GM23338 (cell line): ENCODE data around the gene CNGA4. TPM values are rescaled to one million over a fixed set of nuclear protein-coding genes. Genes with fewer than 3 reads are reported as not detected.

ENCODE experiments used
- ATAC-seq: fragments of 200-7000 bp; cut with Tn5 transposase; 3 replicates; pipeline ENCODE4 v1.9.1; 2020
- DNase-seq: peaks from one replicate; pipeline ENCODE4 v3.0.0-alpha.2; 2015; ENCODE audit warnings: low spot score
- H2AFZ ChIP-seq: fragments of 200-600 bp; sonication (generic); 2 replicates; pipeline ENCODE4 v1.8.0; 2016; ENCODE audit warnings: antibody characterized with exemption, mild to moderate bottlenecking, moderate library complexity
- H3F3A ChIP-seq: fragments of 200-600 bp; sonication (generic); replicated peaks from 2 replicates; pipeline ENCODE4 v1.8.0; 2017; ENCODE audit warnings: antibody characterized with exemption, mixed run types, low read depth
- H3K27ac ChIP-seq: fragments of 200-600 bp; sonication (generic); 2 replicates; pipeline ENCODE4 v1.6.1; 2016; ENCODE audit warnings: low read depth
- H3K27me3 ChIP-seq: fragments of 200-600 bp; sonication (generic); 2 replicates; pipeline ENCODE4 v1.8.0; 2016; ENCODE audit warnings: mild to moderate bottlenecking, mixed run types, moderate library complexity; ENCODE audit not compliant: insufficient read depth
- H3K36me3 ChIP-seq: fragments of 200-600 bp; sonication (generic); 2 replicates; pipeline ENCODE4 v1.8.0; 2016; ENCODE audit warnings: mild to moderate bottlenecking; ENCODE audit not compliant: insufficient read depth
- H3K4me1 ChIP-seq: fragments of 200-600 bp; sonication (generic); 2 replicates; pipeline ENCODE4 v1.8.0; 2016; ENCODE audit warnings: mild to moderate bottlenecking, moderate library complexity; ENCODE audit not compliant: insufficient read depth
- H3K4me2 ChIP-seq: fragments of 200-600 bp; sonication (generic); 2 replicates; pipeline ENCODE4 v1.7.1; 2017; ENCODE audit warnings: mixed run types
- H3K4me3 ChIP-seq: fragments of 200-600 bp; sonication (generic); 2 replicates; pipeline ENCODE4 v1.6.1; 2016; ENCODE audit warnings: mixed run types
- H3K79me2 ChIP-seq: fragments of 200-600 bp; sonication (generic); replicated peaks from 2 replicates; pipeline ENCODE4 v1.8.0; 2017; ENCODE audit warnings: mild to moderate bottlenecking; ENCODE audit not compliant: insufficient read depth
- H3K9me2 ChIP-seq: fragments of 200-600 bp; sonication (generic); 2 replicates; pipeline ENCODE4 v1.8.0; 2017; ENCODE audit not compliant: insufficient read depth
- H4K20me1 ChIP-seq: fragments of 200-600 bp; sonication (generic); replicated peaks from 2 replicates; pipeline ENCODE4 v1.8.0; 2017; ENCODE audit warnings: mild to moderate bottlenecking; ENCODE audit not compliant: insufficient read depth
- H3K27ac Mint-ChIP-seq: 2 replicates; pipeline ENCODE4 v1.8.0; 2020; ENCODE audit warnings: inconsistent platforms, mild to moderate bottlenecking, moderate library complexity, mixed read lengths
- H3K27me3 Mint-ChIP-seq: 3 replicates; pipeline ENCODE4 v1.8.0; 2022; ENCODE audit warnings: low read depth, mild to moderate bottlenecking, moderate library complexity, mixed read lengths, inconsistent platforms; ENCODE audit not compliant: insufficient read depth, poor library complexity
- H3K36me3 Mint-ChIP-seq: 3 replicates; pipeline ENCODE4 v1.8.0; 2021; ENCODE audit warnings: low read depth, mild to moderate bottlenecking, inconsistent platforms, moderate library complexity, mixed read lengths
- H3K4me1 Mint-ChIP-seq: 3 replicates; pipeline ENCODE4 v1.8.0; 2020; ENCODE audit warnings: mild to moderate bottlenecking, inconsistent platforms, mixed read lengths
- H3K4me3 Mint-ChIP-seq: 3 replicates; pipeline ENCODE4 v1.8.0; 2021; ENCODE audit warnings: moderate library complexity, mild to moderate bottlenecking, inconsistent platforms, mixed read lengths
- H3K9me3 Mint-ChIP-seq: 3 replicates; pipeline ENCODE4 v1.8.0; 2020; ENCODE audit warnings: moderate library complexity, mild to moderate bottlenecking, inconsistent platforms, mixed read lengths
- JUNB ChIP-seq: IDR thresholded peaks from one replicate; pipeline ENCODE4 v1.6.1; 2016; ENCODE audit warnings: antibody characterized with exemption; ENCODE audit not compliant: unreplicated experiment
- STAT1 ChIP-seq: IDR thresholded peaks from one replicate; pipeline ENCODE4 v1.6.1; 2016; ENCODE audit warnings: antibody characterized with exemption; ENCODE audit not compliant: unreplicated experiment
- ZNF331 ChIP-seq: fragments of 250-450 bp; sonication (Bioruptor Pico); IDR thresholded peaks from 2 replicates; pipeline ENCODE4 v1.5.0; 2020; ENCODE audit warnings: low read depth, mild to moderate bottlenecking, moderate library complexity
- polyA plus RNA-seq: library from polyadenylated mRNA; unstranded; fragments of >200 nt; fragmentation: Nextera tagmentation; extraction: Ambion mirVana; gene quantifications from 2 replicates; pipeline ENCODE4 v1.2.1, GENCODE V29; 2016
- total RNA-seq: library from RNA; depleted of rRNA; stranded (reverse); fragments of >200 nt; shearing (Covaris generic); gene quantifications from 2 replicates; pipeline ENCODE4 v1.2.3, GENCODE V29; 2014
- TF ChIP-seq, protein P1 (sequence below), 2 experiments: fragments of 200-600 bp in 1 of 2; sonication (generic) in 1 of 2; conservative IDR thresholded peaks; 2 replicates each; pipeline versions ENCODE4 v1.5.1 to v1.6.1; 2016 to 2017; ENCODE audit warnings: antibody characterized with exemption in 2 of 2, low read depth in 2 of 2, mild to moderate bottlenecking in 2 of 2, moderate library complexity in 1 of 2
- TF ChIP-seq, protein P2 (sequence below): fragments of 250-450 bp; sonication (Bioruptor Pico); IDR thresholded peaks from 2 replicates; pipeline ENCODE4 v1.5.0; 2020; ENCODE audit warnings: mild to moderate bottlenecking, moderate library complexity
- TF ChIP-seq, protein P3 (sequence below): IDR thresholded peaks from 2 replicates; pipeline ENCODE4 v1.6.1; 2016; ENCODE audit warnings: antibody characterized with exemption
- TF ChIP-seq, protein P4 (sequence below): IDR thresholded peaks from one replicate; pipeline ENCODE4 v1.6.1; 2018; ENCODE audit warnings: antibody characterized with exemption; ENCODE audit not compliant: unreplicated experiment

CNGA4 gene
- total and polyA plus RNA-seq, 2 experiments from 2014 or later = 0.15 TPM; not detected in 1

DNA sequence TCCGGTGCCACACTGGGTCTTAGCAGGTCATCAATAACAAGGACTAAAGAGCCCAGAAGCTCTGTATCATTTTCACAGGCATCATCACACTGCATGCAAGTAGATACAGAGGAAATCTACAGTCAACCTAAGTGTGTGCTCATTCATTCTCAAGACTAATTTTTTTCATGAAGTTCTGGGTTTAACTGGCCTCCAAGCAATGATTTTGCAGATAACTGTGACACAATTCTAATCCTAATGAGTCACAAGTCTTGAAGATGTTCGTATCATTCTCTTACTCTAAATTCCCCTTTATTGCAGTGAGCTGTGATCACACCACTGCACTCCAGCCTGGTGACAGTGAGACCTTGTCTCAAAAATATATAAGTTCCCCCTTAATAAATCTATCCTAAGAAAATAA is 37.4 kb upstream of the CNGA4 start:
- H4K20me1 ChIP-seq = peaks cover 3% of the 10 kb centered on the region; the same call in 1 of the 2 replicates
- H3K9me3 Mint-ChIP-seq = no peaks in the 10 kb centered on the region
- TF ChIP-seq, protein P1, sequence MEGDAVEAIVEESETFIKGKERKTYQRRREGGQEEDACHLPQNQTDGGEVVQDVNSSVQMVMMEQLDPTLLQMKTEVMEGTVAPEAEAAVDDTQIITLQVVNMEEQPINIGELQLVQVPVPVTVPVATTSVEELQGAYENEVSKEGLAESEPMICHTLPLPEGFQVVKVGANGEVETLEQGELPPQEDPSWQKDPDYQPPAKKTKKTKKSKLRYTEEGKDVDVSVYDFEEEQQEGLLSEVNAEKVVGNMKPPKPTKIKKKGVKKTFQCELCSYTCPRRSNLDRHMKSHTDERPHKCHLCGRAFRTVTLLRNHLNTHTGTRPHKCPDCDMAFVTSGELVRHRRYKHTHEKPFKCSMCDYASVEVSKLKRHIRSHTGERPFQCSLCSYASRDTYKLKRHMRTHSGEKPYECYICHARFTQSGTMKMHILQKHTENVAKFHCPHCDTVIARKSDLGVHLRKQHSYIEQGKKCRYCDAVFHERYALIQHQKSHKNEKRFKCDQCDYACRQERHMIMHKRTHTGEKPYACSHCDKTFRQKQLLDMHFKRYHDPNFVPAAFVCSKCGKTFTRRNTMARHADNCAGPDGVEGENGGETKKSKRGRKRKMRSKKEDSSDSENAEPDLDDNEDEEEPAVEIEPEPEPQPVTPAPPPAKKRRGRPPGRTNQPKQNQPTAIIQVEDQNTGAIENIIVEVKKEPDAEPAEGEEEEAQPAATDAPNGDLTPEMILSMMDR (conservative IDR thresholded peaks at IDR 0.05; ENCODE audit: low read depth in 2 of 2) = no peak
- TF ChIP-seq, protein P2, sequence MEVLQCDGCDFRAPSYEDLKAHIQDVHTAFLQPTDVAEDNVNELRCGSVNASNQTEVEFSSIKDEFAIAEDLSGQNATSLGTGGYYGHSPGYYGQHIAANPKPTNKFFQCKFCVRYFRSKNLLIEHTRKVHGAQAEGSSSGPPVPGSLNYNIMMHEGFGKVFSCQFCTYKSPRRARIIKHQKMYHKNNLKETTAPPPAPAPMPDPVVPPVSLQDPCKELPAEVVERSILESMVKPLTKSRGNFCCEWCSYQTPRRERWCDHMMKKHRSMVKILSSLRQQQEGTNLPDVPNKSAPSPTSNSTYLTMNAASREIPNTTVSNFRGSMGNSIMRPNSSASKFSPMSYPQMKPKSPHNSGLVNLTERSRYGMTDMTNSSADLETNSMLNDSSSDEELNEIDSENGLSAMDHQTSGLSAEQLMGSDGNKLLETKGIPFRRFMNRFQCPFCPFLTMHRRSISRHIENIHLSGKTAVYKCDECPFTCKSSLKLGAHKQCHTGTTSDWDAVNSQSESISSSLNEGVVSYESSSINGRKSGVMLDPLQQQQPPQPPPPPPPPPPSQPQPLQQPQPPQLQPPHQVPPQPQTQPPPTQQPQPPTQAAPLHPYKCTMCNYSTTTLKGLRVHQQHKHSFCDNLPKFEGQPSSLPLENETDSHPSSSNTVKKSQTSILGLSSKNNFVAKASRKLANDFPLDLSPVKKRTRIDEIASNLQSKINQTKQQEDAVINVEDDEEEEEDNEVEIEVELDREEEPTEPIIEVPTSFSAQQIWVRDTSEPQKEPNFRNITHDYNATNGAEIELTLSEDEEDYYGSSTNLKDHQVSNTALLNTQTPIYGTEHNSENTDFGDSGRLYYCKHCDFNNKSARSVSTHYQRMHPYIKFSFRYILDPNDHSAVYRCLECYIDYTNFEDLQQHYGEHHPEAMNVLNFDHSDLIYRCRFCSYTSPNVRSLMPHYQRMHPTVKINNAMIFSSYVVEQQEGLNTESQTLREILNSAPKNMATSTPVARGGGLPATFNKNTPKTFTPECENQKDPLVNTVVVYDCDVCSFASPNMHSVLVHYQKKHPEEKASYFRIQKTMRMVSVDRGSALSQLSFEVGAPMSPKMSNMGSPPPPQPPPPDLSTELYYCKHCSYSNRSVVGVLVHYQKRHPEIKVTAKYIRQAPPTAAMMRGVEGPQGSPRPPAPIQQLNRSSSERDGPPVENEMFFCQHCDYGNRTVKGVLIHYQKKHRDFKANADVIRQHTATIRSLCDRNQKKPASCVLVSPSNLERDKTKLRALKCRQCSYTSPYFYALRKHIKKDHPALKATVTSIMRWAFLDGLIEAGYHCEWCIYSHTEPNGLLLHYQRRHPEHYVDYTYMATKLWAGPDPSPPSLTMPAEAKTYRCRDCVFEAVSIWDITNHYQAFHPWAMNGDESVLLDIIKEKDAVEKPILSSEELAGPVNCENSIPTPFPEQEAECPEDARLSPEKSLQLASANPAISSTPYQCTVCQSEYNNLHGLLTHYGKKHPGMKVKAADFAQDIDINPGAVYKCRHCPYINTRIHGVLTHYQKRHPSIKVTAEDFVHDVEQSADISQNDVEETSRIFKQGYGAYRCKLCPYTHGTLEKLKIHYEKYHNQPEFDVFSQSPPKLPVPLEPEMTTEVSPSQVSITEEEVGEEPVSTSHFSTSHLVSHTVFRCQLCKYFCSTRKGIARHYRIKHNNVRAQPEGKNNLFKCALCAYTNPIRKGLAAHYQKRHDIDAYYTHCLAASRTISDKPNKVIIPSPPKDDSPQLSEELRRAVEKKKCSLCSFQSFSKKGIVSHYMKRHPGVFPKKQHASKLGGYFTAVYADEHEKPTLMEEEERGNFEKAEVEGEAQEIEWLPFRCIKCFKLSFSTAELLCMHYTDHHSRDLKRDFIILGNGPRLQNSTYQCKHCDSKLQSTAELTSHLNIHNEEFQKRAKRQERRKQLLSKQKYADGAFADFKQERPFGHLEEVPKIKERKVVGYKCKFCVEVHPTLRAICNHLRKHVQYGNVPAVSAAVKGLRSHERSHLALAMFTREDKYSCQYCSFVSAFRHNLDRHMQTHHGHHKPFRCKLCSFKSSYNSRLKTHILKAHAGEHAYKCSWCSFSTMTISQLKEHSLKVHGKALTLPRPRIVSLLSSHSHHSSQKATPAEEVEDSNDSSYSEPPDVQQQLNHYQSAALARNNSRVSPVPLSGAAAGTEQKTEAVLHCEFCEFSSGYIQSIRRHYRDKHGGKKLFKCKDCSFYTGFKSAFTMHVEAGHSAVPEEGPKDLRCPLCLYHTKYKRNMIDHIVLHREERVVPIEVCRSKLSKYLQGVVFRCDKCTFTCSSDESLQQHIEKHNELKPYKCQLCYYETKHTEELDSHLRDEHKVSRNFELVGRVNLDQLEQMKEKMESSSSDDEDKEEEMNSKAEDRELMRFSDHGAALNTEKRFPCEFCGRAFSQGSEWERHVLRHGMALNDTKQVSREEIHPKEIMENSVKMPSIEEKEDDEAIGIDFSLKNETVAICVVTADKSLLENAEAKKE (CRISPR knock-in tag) = no peak
- TF ChIP-seq, protein P3, sequence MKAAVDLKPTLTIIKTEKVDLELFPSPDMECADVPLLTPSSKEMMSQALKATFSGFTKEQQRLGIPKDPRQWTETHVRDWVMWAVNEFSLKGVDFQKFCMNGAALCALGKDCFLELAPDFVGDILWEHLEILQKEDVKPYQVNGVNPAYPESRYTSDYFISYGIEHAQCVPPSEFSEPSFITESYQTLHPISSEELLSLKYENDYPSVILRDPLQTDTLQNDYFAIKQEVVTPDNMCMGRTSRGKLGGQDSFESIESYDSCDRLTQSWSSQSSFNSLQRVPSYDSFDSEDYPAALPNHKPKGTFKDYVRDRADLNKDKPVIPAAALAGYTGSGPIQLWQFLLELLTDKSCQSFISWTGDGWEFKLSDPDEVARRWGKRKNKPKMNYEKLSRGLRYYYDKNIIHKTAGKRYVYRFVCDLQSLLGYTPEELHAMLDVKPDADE = no peak
- no peak for TF ChIP-seq ZNF331
- no peak for TF ChIP-seq STAT1
- TF ChIP-seq, protein P4, sequence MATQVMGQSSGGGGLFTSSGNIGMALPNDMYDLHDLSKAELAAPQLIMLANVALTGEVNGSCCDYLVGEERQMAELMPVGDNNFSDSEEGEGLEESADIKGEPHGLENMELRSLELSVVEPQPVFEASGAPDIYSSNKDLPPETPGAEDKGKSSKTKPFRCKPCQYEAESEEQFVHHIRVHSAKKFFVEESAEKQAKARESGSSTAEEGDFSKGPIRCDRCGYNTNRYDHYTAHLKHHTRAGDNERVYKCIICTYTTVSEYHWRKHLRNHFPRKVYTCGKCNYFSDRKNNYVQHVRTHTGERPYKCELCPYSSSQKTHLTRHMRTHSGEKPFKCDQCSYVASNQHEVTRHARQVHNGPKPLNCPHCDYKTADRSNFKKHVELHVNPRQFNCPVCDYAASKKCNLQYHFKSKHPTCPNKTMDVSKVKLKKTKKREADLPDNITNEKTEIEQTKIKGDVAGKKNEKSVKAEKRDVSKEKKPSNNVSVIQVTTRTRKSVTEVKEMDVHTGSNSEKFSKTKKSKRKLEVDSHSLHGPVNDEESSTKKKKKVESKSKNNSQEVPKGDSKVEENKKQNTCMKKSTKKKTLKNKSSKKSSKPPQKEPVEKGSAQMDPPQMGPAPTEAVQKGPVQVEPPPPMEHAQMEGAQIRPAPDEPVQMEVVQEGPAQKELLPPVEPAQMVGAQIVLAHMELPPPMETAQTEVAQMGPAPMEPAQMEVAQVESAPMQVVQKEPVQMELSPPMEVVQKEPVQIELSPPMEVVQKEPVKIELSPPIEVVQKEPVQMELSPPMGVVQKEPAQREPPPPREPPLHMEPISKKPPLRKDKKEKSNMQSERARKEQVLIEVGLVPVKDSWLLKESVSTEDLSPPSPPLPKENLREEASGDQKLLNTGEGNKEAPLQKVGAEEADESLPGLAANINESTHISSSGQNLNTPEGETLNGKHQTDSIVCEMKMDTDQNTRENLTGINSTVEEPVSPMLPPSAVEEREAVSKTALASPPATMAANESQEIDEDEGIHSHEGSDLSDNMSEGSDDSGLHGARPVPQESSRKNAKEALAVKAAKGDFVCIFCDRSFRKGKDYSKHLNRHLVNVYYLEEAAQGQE = no peak
- TF ChIP-seq JUNB = no peak
- peaks cover 7% of the 10 kb centered on the region; the same call in 1 of the 2 replicates for H3K4me1 ChIP-seq
- no peak for DNase-seq
- H3K4me2 ChIP-seq = no peak overlapping the region
- peaks cover 2% of the 10 kb centered on the region for H3K27me3 Mint-ChIP-seq
- H3F3A ChIP-seq = no peaks in the 10 kb centered on the region
- no peaks in the 10 kb centered on the region for H3K36me3 ChIP-seq
- no peaks in the 10 kb centered on the region for H3K9me2 ChIP-seq
- no peak overlapping the region for H3K27ac Mint-ChIP-seq
- no peak overlapping the region for H3K27ac ChIP-seq
- no peaks in the 10 kb centered on the region for H3K36me3 Mint-ChIP-seq
- no peak for ATAC-seq
- no peak overlapping the region for H2AFZ ChIP-seq
- H3K27me3 ChIP-seq = no peaks in the 10 kb centered on the region
- peaks cover 8% of the 10 kb centered on the region for H3K4me1 Mint-ChIP-seq
- no peak overlapping the region for H3K4me3 ChIP-seq
- H3K4me3 Mint-ChIP-seq = no peak overlapping the region
- no peaks in the 10 kb centered on the region for H3K79me2 ChIP-seq
